HG03460 (cell line): ENCODE measurements around the gene NCKIPSD.
A peak's percentile ranks its signal among the peaks of the same experiment; 100 is the strongest.
"Not testable (repeated sequence)": the region's sequence is repeated elsewhere in the genome, so short reads cannot be mapped to it uniquely, and the experiment has no call there.

Experiments
- ATAC-seq: cut with Tn5 transposase; IDR thresholded peaks from one replicate; pipeline ENCODE4 v1.9.1; 2021; ENCODE audit not compliant: unreplicated experiment

NCKIPSD gene

GRCh38 chr3:48685603-48686511, at the start of gene NCKIPSD:
NCKIPSD (minus strand) TSS chr3:48685915; CDS start chr3:48685807, 108 bp downstream.
- peak; percentile 67 for ATAC-seq

GRCh38 chr3:48735075-48735767, 49.5 kb upstream of the NCKIPSD start:
- ATAC-seq: not testable (repeated sequence)

- not testable (repeated sequence) for ATAC-seq
Observed at GRCh38 chr3:48734541-48734940, 48.8 kb upstream of the NCKIPSD start.

- not testable (repeated sequence) for ATAC-seq
Observed at GRCh38 chr3:48733752-48734518, 48.2 kb upstream of the NCKIPSD start.

GRCh38 chr3:48727511-48727910, 41.8 kb upstream of the NCKIPSD start:
- ATAC-seq: no peak

- ATAC-seq: not testable (repeated sequence)
Observed at GRCh38 chr3:48725185-48725855, 39.6 kb upstream of the NCKIPSD start.

- no peak for ATAC-seq
Observed at GRCh38 chr3:48723725-48724124, 38.0 kb upstream of the NCKIPSD start.

- not testable (repeated sequence) for ATAC-seq
Observed at GRCh38 chr3:48723293-48723692, 37.6 kb upstream of the NCKIPSD start.

- peak; percentile 98 for ATAC-seq
Observed at GRCh38 chr3:48716982-48717746, 31.4 kb upstream of the NCKIPSD start, which contains the start of gene IP6K2. IP6K2 (minus strand) TSS chr3:48717221; CDS start chr3:48695291, 21,930 bp downstream.

- no peak for ATAC-seq
Observed at GRCh38 chr3:48716508-48716981, 30.8 kb upstream of the NCKIPSD start.

GRCh38 chr3:48715174-48715800, 29.6 kb upstream of the NCKIPSD start:
- no peak for ATAC-seq

GRCh38 chr3:48711727-48712126, 26.0 kb upstream of the NCKIPSD start:
- no peak for ATAC-seq

- no peak for ATAC-seq
Observed at GRCh38 chr3:48709051-48709461, 23.3 kb upstream of the NCKIPSD start.

GRCh38 chr3:48708481-48708889, 22.8 kb upstream of the NCKIPSD start:
- ATAC-seq: no peak

GRCh38 chr3:48707157-48707556, 21.4 kb upstream of the NCKIPSD start:
- no peak for ATAC-seq

- no peak for ATAC-seq
Observed at GRCh38 chr3:48702320-48702920, 16.7 kb upstream of the NCKIPSD start.

GRCh38 chr3:48700731-48701405, 15.2 kb upstream of the NCKIPSD start:
- ATAC-seq: no peak

GRCh38 chr3:48698891-48699290, 13.2 kb upstream of the NCKIPSD start:
- no peak for ATAC-seq
